ENCODE data around the gene NPNT.

The NPNT gene

DNA sequence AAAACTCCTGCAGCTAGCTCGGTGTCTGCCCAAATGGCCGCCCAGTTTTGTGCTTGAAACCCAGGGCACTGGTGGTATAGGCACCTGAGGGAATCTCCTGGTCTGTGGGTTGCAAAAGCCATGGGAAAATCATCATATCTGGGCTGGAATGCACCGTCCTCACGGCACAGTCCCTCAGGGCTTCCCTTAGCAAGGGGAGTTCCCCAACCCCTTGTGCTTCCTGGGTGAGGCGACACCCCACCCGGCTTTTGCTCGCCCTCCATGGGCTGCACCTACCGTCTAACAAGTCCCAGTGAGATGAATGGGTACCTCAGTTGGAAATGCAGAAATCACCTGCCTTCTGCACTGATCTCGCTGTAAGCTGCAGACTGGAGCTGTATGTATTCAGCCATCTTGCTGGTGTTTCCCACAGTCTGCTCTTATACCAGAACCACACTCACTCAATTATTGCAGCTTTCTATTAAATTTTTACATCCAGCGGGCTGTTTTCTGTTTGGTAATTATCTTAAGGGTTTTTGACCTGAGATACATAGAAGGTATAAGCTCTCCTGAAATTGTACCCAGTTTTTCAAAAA, 36.7 kb upstream of the NPNT start:
- DNase-seq, result no peak
- no peak overlapping the region for H3K56ac ChIP-seq (ENCODE audit: low read length)
- no peak overlapping the region for H3K18ac ChIP-seq (ENCODE audit: low read length)
- H3K9ac ChIP-seq (ENCODE audit: low read length), result no peak overlapping the region
- no peaks in the 10 kb centered on the region for H3K36me3 ChIP-seq (ENCODE audit: control insufficient read depth, insufficient read depth, low read length)
- no peak overlapping the region for H2BK15ac ChIP-seq (replicated peaks; ENCODE audit: low read depth)
- no peak overlapping the region for H3K4me3 ChIP-seq (ENCODE audit: low read length)
- H3K27ac ChIP-seq (ENCODE audit: low read depth, low read length), result no peak overlapping the region
- no peaks in the 10 kb centered on the region for H3K4me1 ChIP-seq (ENCODE audit: control insufficient read depth, low read depth, low read length)
- WGBS (ENCODE audit: extremely low coverage, insufficient coverage, low lambda C conversion rate), result no CpG with 5 or more reads among the region's 10 CpGs
- no peaks in the 10 kb centered on the region for H3K79me2 ChIP-seq (ENCODE audit: control insufficient read depth, insufficient read depth, low read length)
- H4K8ac ChIP-seq (ENCODE audit: low read depth, low read length), result no peak overlapping the region
- no peaks in the 10 kb centered on the region for H3K79me1 ChIP-seq (ENCODE audit: low read length)
- H4K5ac ChIP-seq (ENCODE audit: low read length), result no peak overlapping the region
- H2BK5ac ChIP-seq (ENCODE audit: low read length), result no peak overlapping the region
- H3K23ac ChIP-seq (ENCODE audit: low read length), result no peak overlapping the region
- no peak overlapping the region for H2BK120ac ChIP-seq (ENCODE audit: low read depth, low read length)
- no peak overlapping the region for H3K4ac ChIP-seq (ENCODE audit: low read depth, low read length)
- H2AK5ac ChIP-seq (ENCODE audit: low read length), result no peak overlapping the region
- H3K27me3 ChIP-seq (ENCODE audit: insufficient read depth, low read length, poor library complexity), result no peaks in the 10 kb centered on the region
- no peak overlapping the region for H3K4me2 ChIP-seq (ENCODE audit: low read length)

DNA sequence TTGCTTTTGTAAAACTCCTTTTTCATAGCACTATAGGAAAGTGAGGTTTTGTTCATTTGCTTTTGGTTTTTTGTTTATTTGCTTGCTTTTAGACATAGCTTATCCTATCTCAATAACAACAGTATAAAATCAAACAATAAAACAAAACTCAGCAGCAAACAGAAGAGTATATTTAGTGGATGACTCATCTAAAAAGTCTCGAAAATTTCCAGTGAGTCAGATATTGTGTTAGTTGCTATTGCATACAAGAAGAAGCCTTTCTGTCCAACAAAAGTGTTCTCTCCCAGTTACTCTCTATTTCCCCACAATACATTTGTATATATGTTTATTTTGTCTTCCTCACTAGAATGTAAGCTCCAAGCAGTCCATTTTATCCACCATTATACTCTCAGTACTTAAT, 36.0 kb upstream of the NPNT start:
- Histone ChIP-seq H3K9ac (ENCODE audit: low read length) (no peak overlapping the region), H3K4me2 (ENCODE audit: low read length) (no peak overlapping the region), H2BK120ac (ENCODE audit: low read depth, low read length) (no peak overlapping the region), H3K27ac (ENCODE audit: low read depth, low read length) (no peak overlapping the region), H3K4me1 (ENCODE audit: control insufficient read depth, low read depth, low read length) (no peaks in the 10 kb centered on the region), H3K36me3 (ENCODE audit: control insufficient read depth, insufficient read depth, low read length) (no peaks in the 10 kb centered on the region), H3K79me2 (ENCODE audit: control insufficient read depth, insufficient read depth, low read length) (no peaks in the 10 kb centered on the region), H2AK5ac (ENCODE audit: low read length) (no peak overlapping the region), H2BK15ac (replicated peaks; ENCODE audit: low read depth) (no peak overlapping the region), H3K23ac (ENCODE audit: low read length) (no peak overlapping the region), H3K56ac (ENCODE audit: low read length) (no peak overlapping the region), H2BK5ac (ENCODE audit: low read length) (no peak overlapping the region), H3K4ac (ENCODE audit: low read depth, low read length) (no peak overlapping the region), H3K79me1 (ENCODE audit: low read length) (no peaks in the 10 kb centered on the region), H3K27me3 (ENCODE audit: insufficient read depth, low read length, poor library complexity) (no peaks in the 10 kb centered on the region), H4K5ac (ENCODE audit: low read length) (no peak overlapping the region), H3K18ac (ENCODE audit: low read length) (no peak overlapping the region), H4K8ac (ENCODE audit: low read depth, low read length) (no peak overlapping the region), H3K4me3 (ENCODE audit: low read length) (no peak overlapping the region)
- no peak for DNase-seq
- no CpG with 5 or more reads among the region's 1 CpG for WGBS (ENCODE audit: extremely low coverage, insufficient coverage, low lambda C conversion rate)

DNA sequence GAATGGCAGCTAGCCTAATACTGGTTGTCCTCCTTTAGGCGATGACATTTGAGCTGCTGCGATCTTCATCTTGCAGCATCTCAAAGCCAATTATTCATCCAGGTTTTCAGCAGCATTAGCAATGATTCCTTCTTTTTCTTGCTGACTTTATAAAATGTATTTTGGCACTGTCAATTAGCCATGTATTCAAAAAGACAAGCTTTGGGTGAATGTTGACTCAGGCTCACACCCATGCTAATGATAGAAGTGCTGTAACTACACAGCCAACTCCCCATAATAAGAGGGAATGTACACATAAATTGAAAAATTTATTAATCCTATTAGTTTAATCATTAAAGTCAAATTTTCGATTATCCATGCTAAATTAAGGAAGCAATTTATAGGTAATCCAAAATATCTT, 24.3 kb upstream of the NPNT start:
- Histone ChIP-seq H2BK15ac (replicated peaks; ENCODE audit: low read depth) (no peak overlapping the region), H3K4me1 (ENCODE audit: control insufficient read depth, low read depth, low read length) (no peaks in the 10 kb centered on the region), H3K23ac (ENCODE audit: low read length) (no peak overlapping the region), H4K5ac (ENCODE audit: low read length) (no peak overlapping the region), H3K79me2 (ENCODE audit: control insufficient read depth, insufficient read depth, low read length) (no peaks in the 10 kb centered on the region), H3K27me3 (ENCODE audit: insufficient read depth, low read length, poor library complexity) (no peaks in the 10 kb centered on the region), H3K4me2 (ENCODE audit: low read length) (no peak overlapping the region), H3K36me3 (ENCODE audit: control insufficient read depth, insufficient read depth, low read length) (no peaks in the 10 kb centered on the region), H2BK120ac (ENCODE audit: low read depth, low read length) (no peak overlapping the region), H2BK5ac (ENCODE audit: low read length) (no peak overlapping the region), H3K4ac (ENCODE audit: low read depth, low read length) (no peak overlapping the region), H3K9ac (ENCODE audit: low read length) (no peak overlapping the region), H3K4me3 (ENCODE audit: low read length) (no peak overlapping the region), H3K56ac (ENCODE audit: low read length) (no peak overlapping the region), H4K8ac (ENCODE audit: low read depth, low read length) (no peak overlapping the region), H3K18ac (ENCODE audit: low read length) (no peak overlapping the region), H3K27ac (ENCODE audit: low read depth, low read length) (no peak overlapping the region), H3K79me1 (ENCODE audit: low read length) (no peaks in the 10 kb centered on the region), H2AK5ac (ENCODE audit: low read length) (no peak overlapping the region)
- no peak for DNase-seq
- WGBS (ENCODE audit: extremely low coverage, insufficient coverage, low lambda C conversion rate), result no CpG with 5 or more reads among the region's 3 CpGs

DNA sequence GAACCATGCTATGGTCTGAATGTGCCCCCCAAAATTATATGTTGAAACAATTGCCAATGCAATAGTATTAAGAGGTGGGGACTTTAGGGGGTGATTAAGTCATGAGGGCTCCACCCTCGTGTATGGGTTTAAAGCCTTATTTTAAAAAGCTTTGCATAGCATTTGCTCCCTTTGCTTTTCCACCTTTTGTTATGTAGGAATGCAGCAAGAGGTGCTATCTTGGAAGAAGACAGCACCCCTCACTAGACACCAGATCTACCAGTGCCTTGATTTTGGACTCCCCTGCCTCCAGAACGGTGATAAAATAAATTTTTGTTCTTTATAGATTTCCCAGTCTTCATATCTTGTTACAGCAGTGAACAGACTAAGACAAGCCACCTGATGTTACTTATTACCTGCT, 23.3 kb upstream of the NPNT start:
- no peaks in the 10 kb centered on the region for H3K27me3 ChIP-seq (ENCODE audit: insufficient read depth, low read length, poor library complexity)
- no peak overlapping the region for H3K27ac ChIP-seq (ENCODE audit: low read depth, low read length)
- DNase-seq, result no peak
- H3K18ac ChIP-seq (ENCODE audit: low read length), result no peak overlapping the region
- no peak overlapping the region for H4K8ac ChIP-seq (ENCODE audit: low read depth, low read length)
- no peak overlapping the region for H3K23ac ChIP-seq (ENCODE audit: low read length)
- H3K4me3 ChIP-seq (ENCODE audit: low read length), result no peak overlapping the region
- H3K56ac ChIP-seq (ENCODE audit: low read length), result no peak overlapping the region
- H2AK5ac ChIP-seq (ENCODE audit: low read length), result no peak overlapping the region
- H3K9ac ChIP-seq (ENCODE audit: low read length), result no peak overlapping the region
- no peak overlapping the region for H2BK15ac ChIP-seq (replicated peaks; ENCODE audit: low read depth)
- H2BK120ac ChIP-seq (ENCODE audit: low read depth, low read length), result no peak overlapping the region
- no peak overlapping the region for H3K4me2 ChIP-seq (ENCODE audit: low read length)
- no peak overlapping the region for H2BK5ac ChIP-seq (ENCODE audit: low read length)
- no peaks in the 10 kb centered on the region for H3K4me1 ChIP-seq (ENCODE audit: control insufficient read depth, low read depth, low read length)
- H3K79me2 ChIP-seq (ENCODE audit: control insufficient read depth, insufficient read depth, low read length), result no peaks in the 10 kb centered on the region
- no peak overlapping the region for H4K5ac ChIP-seq (ENCODE audit: low read length)
- H3K79me1 ChIP-seq (ENCODE audit: low read length), result no peaks in the 10 kb centered on the region
- WGBS (ENCODE audit: extremely low coverage, insufficient coverage, low lambda C conversion rate), result no CpG with 5 or more reads among the region's 2 CpGs
- no peaks in the 10 kb centered on the region for H3K36me3 ChIP-seq (ENCODE audit: control insufficient read depth, insufficient read depth, low read length)
- H3K4ac ChIP-seq (ENCODE audit: low read depth, low read length), result no peak overlapping the region

DNA sequence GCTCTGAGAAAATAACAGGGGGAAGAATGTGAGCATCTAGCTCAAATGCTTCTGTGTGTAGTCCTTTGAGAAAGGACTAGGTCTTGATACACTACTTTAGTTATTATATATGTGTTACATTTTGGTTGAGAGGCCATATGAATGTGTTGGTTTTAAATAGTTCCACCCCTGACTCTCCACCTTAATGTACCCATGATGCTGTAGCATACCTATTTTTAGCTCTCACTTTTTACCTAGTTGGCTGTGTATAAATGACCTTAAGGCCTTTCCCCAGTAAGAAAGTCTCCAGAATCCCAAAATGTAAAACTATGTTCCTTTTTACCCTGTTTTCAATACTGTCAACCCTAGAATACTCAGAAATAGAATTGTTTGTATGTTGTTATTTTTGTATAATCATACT, 20.0 kb upstream of the NPNT start:
- Histone ChIP-seq H3K23ac (ENCODE audit: low read length) (no peak overlapping the region), H3K9ac (ENCODE audit: low read length) (no peak overlapping the region), H3K27ac (ENCODE audit: low read depth, low read length) (no peak overlapping the region), H3K36me3 (ENCODE audit: control insufficient read depth, insufficient read depth, low read length) (no peaks in the 10 kb centered on the region), H2BK5ac (ENCODE audit: low read length) (no peak overlapping the region), H3K4me3 (ENCODE audit: low read length) (no peak overlapping the region), H4K5ac (ENCODE audit: low read length) (no peak overlapping the region), H3K18ac (ENCODE audit: low read length) (no peak overlapping the region), H3K4me2 (ENCODE audit: low read length) (no peak overlapping the region), H3K79me1 (ENCODE audit: low read length) (no peaks in the 10 kb centered on the region), H3K4me1 (ENCODE audit: control insufficient read depth, low read depth, low read length) (no peaks in the 10 kb centered on the region), H3K4ac (ENCODE audit: low read depth, low read length) (no peak overlapping the region), H2BK15ac (replicated peaks; ENCODE audit: low read depth) (no peak overlapping the region), H2AK5ac (ENCODE audit: low read length) (no peak overlapping the region), H4K8ac (ENCODE audit: low read depth, low read length) (no peak overlapping the region), H3K79me2 (ENCODE audit: control insufficient read depth, insufficient read depth, low read length) (no peaks in the 10 kb centered on the region), H2BK120ac (ENCODE audit: low read depth, low read length) (no peak overlapping the region), H3K27me3 (ENCODE audit: insufficient read depth, low read length, poor library complexity) (no peaks in the 10 kb centered on the region), H3K56ac (ENCODE audit: low read length) (no peak overlapping the region)
- DNase-seq, result no peak

DNA sequence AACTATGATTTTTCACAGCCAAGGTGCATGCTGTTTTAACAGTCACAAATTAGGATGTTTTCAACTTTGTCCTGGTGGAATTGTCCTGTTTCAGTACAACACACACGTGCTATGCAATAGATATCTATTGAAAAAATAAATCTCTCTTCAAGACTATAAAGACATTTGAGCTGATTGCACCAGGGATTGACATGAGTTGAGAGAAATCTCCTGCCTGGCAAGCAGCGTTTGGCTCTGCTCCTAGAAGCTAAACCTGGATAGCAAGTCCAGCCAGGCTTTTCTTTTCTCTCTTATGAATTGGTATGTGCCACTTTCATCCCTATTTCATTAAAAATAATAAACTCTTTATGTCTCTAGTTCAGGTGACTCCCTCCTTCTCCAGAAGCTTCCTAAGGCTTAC, 16.6 kb upstream of the NPNT start:
- no peak overlapping the region for H4K8ac ChIP-seq (ENCODE audit: low read depth, low read length)

More for the DNA sequence above, 16.6 kb upstream of the NPNT start:
- no CpG with 5 or more reads among the region's 2 CpGs for WGBS (ENCODE audit: extremely low coverage, insufficient coverage, low lambda C conversion rate)
- Histone ChIP-seq H3K36me3 (ENCODE audit: control insufficient read depth, insufficient read depth, low read length) (no peaks in the 10 kb centered on the region), H3K56ac (ENCODE audit: low read length) (no peak overlapping the region), H3K4me3 (ENCODE audit: low read length) (no peak overlapping the region), H3K4me2 (ENCODE audit: low read length) (no peak overlapping the region), H3K4me1 (ENCODE audit: control insufficient read depth, low read depth, low read length) (no peaks in the 10 kb centered on the region), H3K18ac (ENCODE audit: low read length) (no peak overlapping the region), H3K27me3 (ENCODE audit: insufficient read depth, low read length, poor library complexity) (no peaks in the 10 kb centered on the region), H3K79me1 (ENCODE audit: low read length) (no peaks in the 10 kb centered on the region), H3K27ac (ENCODE audit: low read depth, low read length) (no peak overlapping the region), H3K9ac (ENCODE audit: low read length) (no peak overlapping the region), H2AK5ac (ENCODE audit: low read length) (no peak overlapping the region), H4K5ac (ENCODE audit: low read length) (no peak overlapping the region), H3K23ac (ENCODE audit: low read length) (no peak overlapping the region), H3K79me2 (ENCODE audit: control insufficient read depth, insufficient read depth, low read length) (no peaks in the 10 kb centered on the region), H3K4ac (ENCODE audit: low read depth, low read length) (no peak overlapping the region), H2BK15ac (replicated peaks; ENCODE audit: low read depth) (no peak overlapping the region), H2BK5ac (ENCODE audit: low read length) (no peak overlapping the region), H2BK120ac (ENCODE audit: low read depth, low read length) (no peak overlapping the region)
- DNase-seq, result no peak
